ENCODE data around the gene CNTNAP1.

GRCh38 chr17:42700586-42701289 lies 18.4 kb downstream of the CNTNAP1 start:
- TF ChIP-seq CTCF (IDR thresholded peaks at IDR 0.05): no peak
- no peak for TF ChIP-seq POLR2A (IDR thresholded peaks at IDR 0.05)
